Fibroblast of lung (primary cell): ENCODE data around the gene GPNMB. TPM values are rescaled to one million over a fixed set of nuclear protein-coding genes. Genes with fewer than 3 reads are reported as not detected.

ENCODE experiments used
- DNase-seq, 2 donors: peaks; one replicate each; pipeline versions ENCODE4 v3.0.0 to v3.0.0-alpha.2; 2010; ENCODE audit warnings: low read depth in 2 of 2
- H2AFZ ChIP-seq: 2 replicates; pipeline ENCODE4 v1.5.1; 2012; ENCODE audit warnings: low read length, control low read depth, inconsistent platforms
- H3K27ac ChIP-seq: 2 replicates; pipeline ENCODE4 v1.5.1; 2011; ENCODE audit warnings: low read length, control low read depth; ENCODE audit not compliant: insufficient read depth
- H3K27me3 ChIP-seq: 2 replicates; pipeline ENCODE4 v1.5.1; 2011; ENCODE audit warnings: mild to moderate bottlenecking, low read length; ENCODE audit not compliant: control insufficient read depth, insufficient read depth
- H3K36me3 ChIP-seq: 2 replicates; pipeline ENCODE4 v1.5.1; 2011; ENCODE audit warnings: low read length; ENCODE audit not compliant: control insufficient read depth, insufficient read depth
- H3K4me1 ChIP-seq: 2 replicates; pipeline ENCODE4 v1.5.1; 2011; ENCODE audit warnings: low read length; ENCODE audit not compliant: control insufficient read depth, insufficient read depth; ENCODE audit errors: extremely low read depth
- H3K4me2 ChIP-seq: 2 replicates; pipeline ENCODE4 v1.5.1; 2011; ENCODE audit warnings: low read length, control low read depth; ENCODE audit not compliant: insufficient read depth; ENCODE audit errors: extremely low read depth
- H3K4me3 ChIP-seq, 4 experiments: fragments of 200-600 bp in 1 of 4; sonication (generic) in 1 of 4; replicated peaks in 1 of 4; 2 replicates each; pipeline ENCODE4 v1.5.1; 2011 to 2016; ENCODE audit warnings: low read length in 4 of 4, low read depth in 3 of 4, mild to moderate bottlenecking in 3 of 4, control low read depth in 2 of 4, inconsistent platforms in 1 of 4, mixed read lengths in 1 of 4; ENCODE audit not compliant: insufficient read depth in 1 of 4; ENCODE audit errors: control extremely low read depth in 1 of 4
- H3K79me2 ChIP-seq: 2 replicates; pipeline ENCODE4 v1.5.1; 2012; ENCODE audit warnings: mild to moderate bottlenecking, low read length, inconsistent platforms; ENCODE audit not compliant: control insufficient read depth, insufficient read depth
- H3K9ac ChIP-seq: 2 replicates; pipeline ENCODE4 v1.5.1; 2011; ENCODE audit warnings: mild to moderate bottlenecking, low read length, control low read depth; ENCODE audit not compliant: insufficient read depth
- H3K9me3 ChIP-seq: 2 replicates; pipeline ENCODE4 v1.5.1; 2012; ENCODE audit warnings: low read depth, low read length; ENCODE audit not compliant: control insufficient read depth, insufficient read depth
- H4K20me1 ChIP-seq: 2 replicates; pipeline ENCODE4 v1.5.1; 2011; ENCODE audit warnings: low read length; ENCODE audit not compliant: control insufficient read depth, insufficient read depth; ENCODE audit errors: extremely low read depth
- CTCF ChIP-seq, 2 donors: IDR thresholded peaks in 1 of 2; conservative IDR thresholded peaks in 1 of 2; 1 replicate in 1 of 2; 2 replicates in 1 of 2; pipeline ENCODE4 v1.5.1; 2011 to 2012; ENCODE audit warnings: low read length in 2 of 2, control low read depth in 1 of 2, inconsistent platforms in 1 of 2, low read depth in 1 of 2, mild to moderate bottlenecking in 1 of 2
- EZH2 ChIP-seq: IDR thresholded peaks from 2 replicates; pipeline ENCODE4 v1.5.1; 2012; ENCODE audit warnings: low read length, control low read depth, mild to moderate bottlenecking; ENCODE audit errors: missing control alignments
- polyA plus RNA-seq, 2 donors: library from polyadenylated mRNA; depleted of rRNA in 1 of 2; stranded (reverse) in 1 of 2; unstranded in 1 of 2; fragments of >200 nt; gene quantifications; 2 replicates each; pipeline ENCODE4 v1.2.1, GENCODE V29; 2011 to 2012; ENCODE audit warnings: missing spikeins in 1 of 2
- total RNA-seq: library from RNA; depleted of rRNA; stranded (reverse); fragments of >200 nt; gene quantifications from 2 replicates; pipeline ENCODE4 v1.2.1, GENCODE V29; 2014

The GPNMB gene
- total and polyA plus RNA-seq, 2 donors (not counting 1 experiment from before 2014, with no cell fraction given), result 114 to 177 TPM

DNA sequence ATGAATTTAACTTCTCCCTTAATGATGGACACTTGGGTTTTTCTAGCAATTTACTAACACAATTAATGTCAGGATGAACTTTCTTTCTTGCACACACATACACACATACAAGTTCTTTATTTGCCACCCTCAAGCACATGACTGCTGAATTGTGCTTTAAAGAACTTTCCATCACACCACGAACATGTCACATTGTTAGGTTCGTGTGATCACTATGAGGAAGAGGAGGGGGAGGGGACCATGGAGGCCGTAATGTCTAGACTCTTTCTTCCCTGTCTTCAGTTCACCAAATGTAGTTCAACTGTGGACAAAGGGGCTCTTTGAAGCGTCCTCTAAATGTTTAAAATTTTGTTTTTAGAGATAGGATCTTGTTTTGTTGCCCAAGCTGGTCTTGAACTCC is 33.7 kb upstream of the GPNMB start:
- H3K9ac ChIP-seq, result no peak overlapping the region
- no peaks in the 10 kb centered on the region for H3K9me3 ChIP-seq
- no peak overlapping the region for H3K4me3 ChIP-seq
- TF ChIP-seq CTCF (conservative IDR thresholded peaks at IDR 0.05 in 1 of 2, IDR thresholded peaks at IDR 0.05 in 1 of 2; ENCODE audit: low read depth in 1 of 2, low read length in 2 of 2) (no peak), EZH2 (no peak)
- H2AFZ ChIP-seq, result no peak overlapping the region
- no peaks in the 10 kb centered on the region for H3K4me1 ChIP-seq
- H3K36me3 ChIP-seq, result no peaks in the 10 kb centered on the region
- no peaks in the 10 kb centered on the region for H3K79me2 ChIP-seq
- no peak for DNase-seq
- H3K27ac ChIP-seq, result no peak overlapping the region
- no peaks in the 10 kb centered on the region for H4K20me1 ChIP-seq
- no peaks in the 10 kb centered on the region for H3K27me3 ChIP-seq
- no peak overlapping the region for H3K4me2 ChIP-seq

DNA sequence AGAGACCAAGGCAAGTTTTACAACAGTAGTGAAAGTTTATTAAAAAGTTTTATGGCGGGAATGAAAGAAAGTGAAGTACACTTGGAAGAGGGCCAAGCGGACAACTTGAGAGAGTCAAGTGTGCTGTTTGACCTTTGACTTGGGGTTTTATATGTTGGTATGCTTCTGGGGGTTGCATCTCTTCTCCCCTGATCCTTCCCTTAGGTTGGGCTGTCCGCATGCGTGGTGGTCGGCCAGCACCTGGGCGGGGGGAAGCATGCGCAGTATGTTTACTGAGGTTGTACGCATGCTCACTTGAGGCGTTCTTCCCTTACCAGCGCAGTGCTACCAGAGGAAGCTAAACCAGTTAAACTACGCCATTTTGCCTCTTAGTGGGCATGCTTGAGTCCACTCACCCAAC is 32.8 kb upstream of the GPNMB start:
- H3K4me3 ChIP-seq, result no peak overlapping the region
- no peaks in the 10 kb centered on the region for H4K20me1 ChIP-seq
- no peak overlapping the region for H2AFZ ChIP-seq
- DNase-seq, result no peak
- H3K27me3 ChIP-seq, result no peaks in the 10 kb centered on the region
- no peak overlapping the region for H3K27ac ChIP-seq
- H3K9me3 ChIP-seq, result no peaks in the 10 kb centered on the region
- no peak overlapping the region for H3K9ac ChIP-seq
- no peak overlapping the region for H3K4me2 ChIP-seq
- no peaks in the 10 kb centered on the region for H3K36me3 ChIP-seq
- H3K4me1 ChIP-seq, result no peaks in the 10 kb centered on the region
- H3K79me2 ChIP-seq, result no peaks in the 10 kb centered on the region
- no peak for TF ChIP-seq EZH2
- TF ChIP-seq CTCF (conservative IDR thresholded peaks at IDR 0.05 in 1 of 2, IDR thresholded peaks at IDR 0.05 in 1 of 2; ENCODE audit: low read depth in 1 of 2, low read length in 2 of 2), result no peak

DNA sequence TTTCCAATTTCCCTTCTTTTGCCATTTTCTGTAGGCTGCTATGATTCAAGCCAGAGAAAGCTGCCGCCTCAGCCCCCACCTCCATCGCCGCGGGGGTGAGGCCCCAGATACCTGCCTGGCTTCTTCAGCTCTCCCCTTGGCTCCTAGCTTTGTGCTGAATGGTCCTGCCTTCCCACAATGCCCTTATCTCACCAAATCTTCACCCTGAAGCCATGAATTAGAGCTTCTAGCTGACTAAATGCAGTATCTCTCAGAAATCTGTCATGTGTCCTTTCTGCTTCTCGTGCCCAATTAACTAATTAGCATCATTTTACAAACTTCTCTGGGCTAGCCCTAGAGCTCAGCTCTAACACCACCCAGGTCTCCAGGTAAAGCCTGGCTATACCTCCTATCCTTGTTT is 32.2 kb upstream of the GPNMB start:
- Histone ChIP-seq H2AFZ (no peak overlapping the region), H3K36me3 (no peaks in the 10 kb centered on the region), H3K9ac (no peak overlapping the region), H4K20me1 (no peaks in the 10 kb centered on the region), H3K9me3 (no peaks in the 10 kb centered on the region), H3K27me3 (no peaks in the 10 kb centered on the region), H3K79me2 (no peaks in the 10 kb centered on the region), H3K4me1 (no peaks in the 10 kb centered on the region), H3K27ac (no peak overlapping the region), H3K4me3 (no peak overlapping the region), H3K4me2 (no peak overlapping the region)
- TF ChIP-seq CTCF (conservative IDR thresholded peaks at IDR 0.05 in 1 of 2, IDR thresholded peaks at IDR 0.05 in 1 of 2; ENCODE audit: low read depth in 1 of 2, low read length in 2 of 2) (no peak), EZH2 (no peak)
- no peak for DNase-seq
